Endothelial cell of hepatic sinusoid (primary cell): ENCODE data around the gene NOL12.
"Not testable (repeated sequence)": the region's sequence is repeated elsewhere in the genome, so short reads cannot be mapped to it uniquely, and the experiment has no call there.

Experiments
- in situ Hi-C: cut with HindIII; loops from 2 replicates; pipeline ENCODE4 v1.10.0; 2017; ENCODE audit warnings: low sequenced_read_pairs

NOL12 gene

DNA sequence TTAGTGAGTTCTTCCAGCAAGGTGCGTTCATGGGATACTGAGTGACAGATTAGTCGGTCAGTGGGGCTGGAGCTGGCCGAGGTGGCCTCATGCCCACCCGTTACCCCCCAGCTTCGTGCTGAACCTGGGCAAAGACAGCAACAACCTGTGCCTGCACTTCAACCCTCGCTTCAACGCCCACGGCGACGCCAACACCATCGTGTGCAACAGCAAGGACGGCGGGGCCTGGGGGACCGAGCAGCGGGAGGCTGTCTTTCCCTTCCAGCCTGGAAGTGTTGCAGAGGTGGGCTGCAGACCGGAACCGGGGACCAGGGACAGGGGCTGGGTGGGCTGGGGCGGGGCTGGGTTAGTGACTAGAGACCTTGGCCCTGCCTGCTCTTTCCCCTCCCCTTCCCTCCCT, 7.8 kb upstream of the NOL12 start:
- in situ Hi-C loops = no loop called here

DNA sequence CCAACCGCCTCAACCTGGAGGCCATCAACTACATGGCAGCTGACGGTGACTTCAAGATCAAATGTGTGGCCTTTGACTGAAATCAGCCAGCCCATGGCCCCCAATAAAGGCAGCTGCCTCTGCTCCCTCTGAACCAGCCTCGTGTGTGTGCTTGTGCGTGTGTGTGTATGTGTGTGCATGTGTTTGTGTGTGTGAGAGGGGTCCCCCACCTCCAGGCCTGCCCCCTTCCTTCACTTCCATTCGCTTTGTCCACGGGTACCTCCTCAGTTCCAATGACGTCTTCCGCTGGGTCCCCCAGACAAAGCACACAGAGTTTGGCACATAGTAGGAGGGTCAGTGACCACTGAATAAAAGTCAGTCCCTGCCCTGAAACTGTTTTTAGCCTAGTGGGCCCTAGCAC, 6.5 kb upstream of the NOL12 start:
- in situ Hi-C loops = no loop called here

DNA sequence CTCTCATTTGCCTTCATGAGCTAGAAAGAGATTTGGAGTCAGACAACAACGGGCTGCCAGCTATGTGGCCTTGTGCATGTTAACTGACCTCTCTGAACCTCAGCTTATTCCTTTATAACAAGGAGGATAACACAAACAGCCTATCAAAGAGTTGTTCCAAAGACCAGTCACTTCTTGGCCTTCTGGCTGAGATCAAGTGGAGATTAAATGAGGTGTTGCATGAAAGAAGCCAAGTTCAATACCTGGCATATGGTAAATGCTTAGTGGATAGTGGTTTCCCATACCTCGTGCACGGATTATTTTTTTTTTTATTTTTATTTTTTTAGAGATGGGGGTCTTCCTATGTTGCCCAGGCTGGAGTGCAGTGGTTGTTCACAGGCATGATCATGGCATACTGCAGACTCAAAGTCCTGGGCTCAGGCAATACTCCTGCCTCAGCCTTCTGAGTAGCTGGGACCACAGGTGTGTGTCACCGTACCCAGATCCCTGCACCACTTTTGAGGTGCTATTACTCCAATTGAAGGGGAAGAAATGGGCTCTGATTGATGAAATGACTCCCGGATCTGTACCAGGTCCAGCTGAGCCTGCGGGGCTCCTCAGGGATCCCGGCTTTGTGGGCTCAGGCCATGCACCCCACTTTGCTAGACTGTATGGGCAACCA, 5.8 kb upstream of the NOL12 start:
- in situ Hi-C loops = no loop called here

DNA sequence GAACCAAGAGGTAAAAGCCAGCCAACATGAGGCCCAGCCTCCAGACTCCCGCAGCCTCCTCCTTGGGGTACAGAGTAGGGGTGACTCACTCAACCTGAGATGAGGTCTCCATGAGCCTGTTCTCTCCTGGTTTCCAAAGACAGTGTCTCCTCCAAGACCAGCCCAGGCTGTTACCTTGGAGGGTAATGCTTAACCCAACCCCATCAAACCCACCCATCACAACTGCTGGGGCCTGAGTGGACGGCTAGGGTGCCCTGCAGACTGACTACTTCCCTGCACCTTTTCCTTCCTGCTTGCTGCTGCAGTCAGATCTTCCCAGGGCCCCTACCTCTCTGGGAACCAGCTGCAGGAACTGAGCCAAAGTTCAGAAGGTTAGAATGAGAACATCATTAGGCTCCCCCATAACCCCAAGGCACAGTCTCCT, 5.1 kb upstream of the NOL12 start:
- in situ Hi-C loops = no loop called here

DNA sequence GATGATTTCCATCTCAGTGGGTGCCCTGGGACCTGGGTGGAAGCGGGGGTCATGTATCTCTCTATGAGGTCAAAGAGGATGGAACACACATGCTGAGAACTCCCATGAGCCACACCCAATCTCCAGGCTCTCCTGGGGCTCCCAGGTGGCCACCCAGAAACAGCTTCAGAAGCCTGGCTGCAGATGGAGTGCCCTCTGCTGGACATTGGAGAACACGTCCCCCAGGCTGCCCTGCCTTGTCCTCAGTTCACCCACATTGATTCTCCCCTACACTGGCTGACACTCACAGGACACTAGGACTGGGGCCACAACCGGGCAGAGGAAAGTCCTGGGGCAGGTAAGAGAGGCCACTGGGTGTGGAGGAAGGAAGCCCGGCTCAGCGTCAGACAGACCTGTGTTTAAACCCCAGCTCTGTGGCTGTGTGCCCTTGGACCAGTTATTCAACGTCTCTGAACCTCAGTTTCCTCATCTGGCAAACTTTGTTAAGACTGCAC, 4.5 kb upstream of the NOL12 start:
- in situ Hi-C loops = no loop called here

DNA sequence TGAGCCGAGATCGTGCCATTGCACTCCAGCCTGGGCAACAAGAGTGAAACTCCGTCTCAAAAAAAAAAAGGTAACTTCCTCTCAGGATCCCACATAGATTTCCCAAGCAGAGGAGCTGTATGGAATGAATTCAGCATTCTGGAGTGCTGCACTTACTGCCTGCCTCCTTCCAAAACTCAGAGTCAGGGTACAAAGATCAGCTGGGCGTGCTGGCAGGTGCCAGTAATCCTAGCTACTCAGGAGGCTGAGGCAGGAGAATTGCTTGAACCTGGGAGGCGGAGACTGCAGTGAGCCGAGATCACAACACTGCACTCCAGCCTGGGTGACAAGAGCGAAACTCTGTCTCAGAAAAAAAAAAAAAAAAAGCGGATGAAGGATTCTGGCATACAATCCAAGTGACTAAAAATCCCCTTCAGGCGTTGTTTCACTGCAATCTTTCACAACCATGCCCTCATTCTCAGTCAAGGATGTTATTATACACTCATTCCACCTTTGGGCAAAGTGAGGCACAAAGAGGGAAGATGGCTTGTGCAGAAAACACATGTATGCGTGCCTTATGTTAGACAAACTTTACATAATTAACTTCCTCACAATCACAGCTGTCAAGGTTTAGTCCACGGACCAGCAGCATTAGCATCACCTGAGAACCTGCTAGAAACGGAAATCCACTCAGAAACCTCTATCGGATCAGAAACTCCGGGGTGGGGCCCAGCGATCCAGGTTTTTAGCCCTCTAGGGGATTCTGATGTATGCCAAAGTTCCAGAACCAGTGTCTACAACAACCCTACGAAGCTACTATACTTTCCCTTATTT, 1.1 kb upstream of the NOL12 start:
- in situ Hi-C loops = no loop called here

DNA sequence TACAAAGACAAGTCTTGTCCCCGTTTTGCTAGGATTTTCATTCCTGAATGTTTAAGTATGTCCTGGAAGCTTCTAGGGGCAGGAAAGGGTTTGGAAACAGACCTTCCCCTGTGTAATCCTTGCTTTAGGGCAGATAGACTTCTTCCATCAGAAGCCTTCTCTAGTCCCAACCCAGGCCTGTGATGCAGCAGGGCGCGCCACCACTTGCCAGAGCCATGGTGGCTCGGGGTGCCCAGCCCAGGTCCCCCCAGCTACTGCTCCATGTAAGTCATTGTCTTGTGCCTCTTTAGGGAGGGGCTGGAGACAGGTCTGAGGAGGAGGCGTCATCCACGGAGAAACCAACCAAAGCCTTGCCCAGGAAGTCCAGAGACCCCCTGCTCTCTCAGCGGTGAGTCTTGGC, 4.3 kb downstream of the NOL12 start:
- in situ Hi-C loops = no loop called here

DNA sequence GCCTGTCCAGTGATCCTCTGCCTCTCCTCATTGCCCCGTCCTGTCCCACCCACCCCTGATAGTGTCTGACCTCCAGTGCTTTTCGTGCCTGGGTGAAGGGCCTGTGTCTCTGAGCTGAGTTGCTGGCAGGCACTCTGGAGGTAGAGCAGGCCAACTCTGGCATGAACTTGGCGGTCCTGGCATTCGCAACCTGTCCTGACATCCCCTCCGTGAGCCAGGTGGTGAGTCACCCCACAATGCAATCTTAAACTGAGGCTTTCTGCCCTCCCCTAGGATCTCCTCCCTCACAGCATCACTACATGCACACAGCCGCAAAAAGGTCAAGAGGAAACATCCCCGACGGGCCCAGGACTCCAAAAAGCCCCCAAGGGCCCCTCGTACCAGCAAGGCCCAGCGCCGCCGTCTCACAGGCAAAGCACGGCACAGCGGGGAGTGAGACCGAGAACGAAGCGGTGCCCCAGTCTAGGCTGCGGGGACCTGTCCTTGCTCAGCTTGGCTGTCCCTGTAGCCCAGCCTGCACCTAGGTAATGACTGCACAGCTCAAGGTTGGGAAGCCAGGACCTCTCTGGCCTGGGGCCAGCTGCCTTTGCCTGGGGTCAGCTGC, 4.9 kb downstream of the NOL12 start:
- in situ Hi-C loops = no loop called here

DNA sequence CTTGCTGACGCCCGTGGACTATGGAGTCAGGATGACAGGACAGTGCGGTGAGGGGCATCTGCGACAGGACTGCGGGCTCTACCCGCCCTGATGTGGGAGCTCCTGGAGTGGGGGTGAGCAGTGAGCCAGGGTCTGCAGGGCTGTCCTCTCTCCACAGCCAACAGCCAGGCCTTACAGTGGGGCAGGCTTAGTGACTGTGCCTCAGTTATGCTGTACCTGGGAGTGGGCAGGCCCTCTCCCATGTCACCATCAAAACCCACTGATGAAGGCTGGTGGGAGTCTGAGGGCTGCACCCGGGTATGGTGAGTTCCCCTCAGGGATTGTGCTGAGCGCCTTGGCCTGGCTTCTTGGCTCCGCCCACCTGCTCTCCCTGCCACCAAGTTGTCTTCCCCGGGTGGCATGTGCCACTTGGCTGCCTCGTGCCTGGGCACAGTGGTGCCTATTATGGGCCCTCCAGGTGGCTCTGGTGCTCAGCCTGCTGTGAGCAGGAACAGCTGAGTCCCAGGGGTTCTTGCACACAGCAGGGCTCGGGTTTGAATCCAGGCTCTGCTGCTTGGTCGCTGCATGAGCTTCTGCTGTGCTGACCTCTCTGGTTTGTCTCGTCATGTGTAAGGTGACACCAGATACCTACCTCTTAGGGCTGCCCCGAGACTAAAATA, 6.6 kb downstream of the NOL12 start:
- in situ Hi-C loops = no loop called here

DNA sequence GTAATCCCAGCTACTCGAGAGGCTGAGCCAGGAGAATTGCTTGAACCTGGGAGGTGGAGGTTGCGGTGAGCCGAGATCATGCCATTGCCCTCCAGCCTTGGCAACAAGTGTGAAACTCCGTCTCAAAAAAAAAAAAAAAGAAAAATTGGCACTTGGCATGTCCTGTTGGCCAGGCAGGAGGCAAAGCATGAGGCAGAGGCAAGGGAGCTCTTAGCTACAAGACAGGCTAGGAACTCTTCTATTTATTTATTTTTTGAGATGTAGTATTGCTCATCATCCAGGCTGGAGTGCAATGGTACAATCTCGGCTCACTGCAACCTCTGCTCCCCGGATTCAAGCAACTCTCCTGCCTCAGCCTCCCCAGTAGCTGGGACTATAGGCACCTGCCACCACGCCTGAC, 8.0 kb downstream of the NOL12 start:
- in situ Hi-C loops = not testable (repeated sequence)

DNA sequence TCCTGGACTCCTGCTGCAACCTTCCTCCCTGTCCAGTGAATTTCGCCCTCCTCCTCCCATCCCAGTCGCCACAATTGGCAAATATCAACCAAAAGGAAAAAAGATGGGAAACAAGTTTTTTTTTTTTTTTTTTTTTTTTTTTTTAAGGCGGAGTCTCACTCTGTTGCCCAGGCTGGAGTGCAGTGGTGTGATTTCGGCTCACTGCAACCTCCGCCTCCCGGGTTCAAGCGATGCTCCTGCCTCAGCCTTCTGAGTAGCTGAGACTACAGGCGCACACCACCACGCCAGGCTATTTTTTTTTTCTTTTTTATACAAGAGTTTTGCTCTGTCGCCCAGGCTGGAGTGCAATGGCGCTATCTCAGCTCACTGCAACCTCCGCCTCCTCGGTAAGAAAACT, 10.1 kb downstream of the NOL12 start:
- in situ Hi-C loops = loop anchor here (5.0 kb wide), 1 partner anchor 36 kb away; no protein-coding TSS in a partner anchor

DNA sequence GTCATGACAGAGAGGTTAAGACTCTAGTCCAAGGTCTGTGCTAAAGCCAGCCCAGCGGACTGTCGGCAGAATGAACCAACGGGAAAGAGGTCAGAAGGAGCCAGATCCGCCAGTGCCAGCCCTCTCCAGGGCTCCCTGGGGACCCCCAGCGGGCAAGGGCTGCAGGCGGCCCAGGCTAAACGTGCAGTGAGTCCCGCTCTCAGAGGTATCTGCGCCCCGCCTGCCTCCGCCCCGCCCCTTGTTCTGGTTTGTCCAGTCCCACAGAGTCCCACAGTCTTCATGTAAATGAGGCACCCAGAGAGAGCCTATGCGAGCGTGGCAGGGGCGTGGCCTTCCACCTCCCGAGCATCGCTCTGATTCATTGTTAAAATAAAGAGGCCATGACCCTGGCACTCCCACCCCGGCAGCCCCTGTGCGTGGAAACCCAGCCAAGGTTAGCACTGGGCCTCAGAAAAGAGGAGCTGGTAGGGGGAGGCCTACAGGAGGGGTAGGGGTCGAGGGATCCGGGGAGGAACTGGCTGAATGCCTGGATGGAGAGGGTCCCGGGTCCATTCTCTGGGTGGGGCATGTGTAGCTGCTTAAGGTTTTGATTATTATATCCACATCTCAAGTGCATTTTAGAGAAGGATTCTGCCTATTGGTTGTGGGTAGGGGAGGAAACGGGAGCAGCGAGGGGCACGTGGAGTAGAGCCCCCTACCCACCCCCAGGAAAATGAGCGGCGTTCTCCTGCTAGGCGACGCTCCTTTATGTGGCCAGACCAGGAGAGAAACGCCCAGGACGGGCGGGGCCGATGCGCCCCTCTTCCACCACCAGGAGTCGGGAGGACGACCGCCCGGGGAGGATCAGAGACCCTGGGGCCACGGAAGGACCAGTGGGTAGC, 10.8 kb downstream of the NOL12 start, which contains the start of gene TRIOBP:
Gene TRIOBP (plus strand): TSS at position 392 of the 881 bp plus-strand sequence. CDS start 4,318 bp downstream, outside the sequence.
- in situ Hi-C loops = loop anchor here (5.0 kb wide), 1 partner anchor 35 kb away; no protein-coding TSS in a partner anchor

DNA sequence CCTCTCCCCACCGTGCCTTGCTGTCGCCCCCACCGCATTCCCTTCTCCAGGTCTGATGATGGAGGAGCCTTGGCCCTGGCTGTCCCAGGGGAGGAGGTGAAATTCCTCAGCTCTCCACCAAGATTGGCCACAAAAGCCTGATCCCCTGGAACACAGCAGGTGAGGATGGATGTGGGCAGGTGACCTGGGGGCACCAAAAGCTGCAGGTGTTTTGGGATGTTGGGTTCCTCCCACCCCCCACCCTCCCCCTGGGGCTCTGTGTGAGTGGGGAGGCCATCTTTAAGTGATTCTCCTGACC, 11.3 kb downstream of the NOL12 start:
- in situ Hi-C loops = loop anchor here (5.0 kb wide), 1 partner anchor 35 kb away; no protein-coding TSS in a partner anchor

DNA sequence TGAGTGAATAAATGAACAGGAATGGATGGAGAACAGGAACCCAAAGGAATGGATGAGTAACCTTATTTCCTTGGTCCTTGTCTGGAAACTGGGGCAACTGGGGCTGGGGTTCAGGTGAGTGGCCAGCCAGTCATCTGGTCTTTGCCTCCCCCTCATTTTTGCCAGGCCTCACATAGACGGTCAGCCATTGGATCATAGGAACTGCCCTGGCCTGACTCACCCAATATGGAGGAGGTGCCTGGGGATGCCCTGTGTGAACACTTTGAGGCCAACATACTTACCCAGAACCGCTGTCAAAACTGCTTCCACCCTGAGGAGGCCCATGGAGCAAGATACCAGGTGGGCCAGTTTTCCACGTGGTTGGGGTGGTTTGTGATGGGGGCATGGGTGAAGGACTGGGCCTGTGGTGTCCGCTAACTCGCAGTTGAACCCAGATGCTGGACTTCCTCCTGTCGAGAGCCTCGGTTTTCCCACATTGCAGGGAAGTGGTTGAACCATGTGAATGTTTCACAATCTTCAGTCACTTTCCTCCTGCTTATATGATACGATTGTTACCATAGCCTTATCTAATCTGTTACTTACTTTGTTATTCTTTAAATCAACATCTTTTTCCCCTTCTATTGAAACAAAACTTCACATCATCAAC, 15.1 kb downstream of the NOL12 start:
- in situ Hi-C loops = no loop called here

DNA sequence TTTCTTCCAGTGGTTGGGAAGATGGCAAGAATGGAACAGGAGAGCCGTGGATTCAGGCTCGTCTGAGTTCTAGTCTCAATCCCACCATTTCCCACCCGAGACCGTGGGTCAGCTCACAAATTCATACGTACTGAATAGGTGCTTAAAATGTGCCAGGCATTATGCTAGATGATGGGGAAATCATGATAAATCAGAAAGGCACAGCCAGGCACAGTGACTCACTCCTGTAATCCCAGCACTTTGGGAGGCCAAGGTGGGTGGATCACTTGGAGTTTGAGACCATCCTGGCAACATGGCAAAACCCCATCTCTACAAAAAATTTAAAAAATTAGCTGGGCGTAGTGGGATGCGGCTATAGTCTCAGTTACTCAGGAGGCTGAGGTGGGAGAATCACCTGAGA, 17.8 kb downstream of the NOL12 start:
- in situ Hi-C loops = no loop called here

DNA sequence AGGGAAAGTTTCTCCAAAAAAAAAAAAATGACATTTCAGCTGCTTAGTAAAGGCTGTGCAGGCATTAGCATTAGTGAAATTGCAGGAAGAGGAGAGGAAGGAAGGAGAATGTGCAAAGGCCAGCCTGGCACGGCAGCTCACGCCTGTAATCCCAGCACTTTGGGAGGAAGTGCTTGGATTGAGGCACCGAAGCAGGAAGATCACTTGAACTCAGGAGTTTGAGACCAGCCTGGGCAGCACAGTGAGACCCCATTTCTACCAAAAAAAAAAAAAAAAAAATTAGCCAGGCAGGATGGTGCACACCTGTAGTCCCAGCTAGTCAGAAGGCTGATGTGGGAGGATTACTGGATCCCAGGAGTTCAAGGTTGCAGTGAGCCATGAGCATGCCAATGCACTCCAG, 18.5 kb downstream of the NOL12 start:
- in situ Hi-C loops = no loop called here

DNA sequence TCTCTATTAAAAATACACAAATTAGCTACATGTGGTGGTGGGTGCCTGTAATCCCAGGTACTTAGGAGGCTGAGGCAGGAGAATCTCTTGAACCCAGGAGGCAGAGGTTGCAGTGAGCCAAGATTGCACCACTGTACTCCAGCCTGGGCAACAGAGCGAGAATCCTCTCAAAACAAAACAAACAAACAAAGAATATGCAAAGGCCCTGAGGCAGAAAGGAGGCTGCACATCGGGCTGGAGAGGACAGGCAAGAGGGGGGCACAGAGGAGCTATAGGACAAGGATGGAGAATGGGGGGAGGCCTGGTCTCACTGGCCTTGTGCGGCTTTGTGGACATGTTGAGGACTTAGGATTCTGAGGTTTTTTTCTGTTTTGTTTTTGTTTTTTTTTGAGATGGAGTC, 19.1 kb downstream of the NOL12 start:
- in situ Hi-C loops = no loop called here

DNA sequence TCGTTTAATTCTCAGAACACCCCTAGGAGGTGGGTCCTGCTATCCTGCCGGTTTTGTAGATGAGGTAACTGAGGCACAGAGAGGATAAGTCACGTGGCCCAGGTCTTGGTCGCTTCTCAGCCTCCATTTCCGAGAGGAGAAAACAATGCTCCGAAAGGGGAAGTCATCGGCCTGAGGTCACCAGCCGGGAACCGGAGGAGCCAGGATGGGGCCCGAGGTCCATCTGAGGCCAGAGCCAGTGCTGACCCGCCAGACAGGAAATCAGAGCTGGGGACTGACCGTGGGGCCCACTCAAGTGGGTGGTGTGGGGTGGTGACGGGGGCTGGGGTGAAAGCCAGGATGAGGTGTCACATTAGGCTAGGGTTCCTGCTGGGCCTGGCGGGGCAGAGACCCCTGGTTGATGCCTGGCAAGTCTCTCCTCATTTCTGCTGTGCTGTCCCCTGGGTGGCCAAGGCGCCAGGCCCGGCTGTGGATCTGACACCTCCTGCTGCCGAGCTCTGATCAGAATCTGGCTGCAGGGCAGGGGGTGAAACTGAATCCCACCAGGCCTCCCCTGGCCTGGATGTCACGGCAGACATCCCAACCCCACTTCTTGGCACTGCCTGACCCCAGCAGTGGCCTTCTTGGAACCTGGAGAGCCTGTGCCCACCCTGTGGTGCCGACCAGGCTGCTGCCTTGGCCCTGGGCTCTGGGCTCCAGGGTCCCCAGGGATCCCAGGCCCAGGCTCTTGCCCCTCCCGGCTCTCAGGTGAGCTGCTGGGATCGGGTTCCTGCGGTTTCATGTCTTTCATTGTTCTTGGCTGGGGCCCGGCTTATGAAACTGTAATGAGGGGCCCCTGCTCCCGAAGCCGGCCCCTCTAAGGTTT, 22.7 kb downstream of the NOL12 start:
- in situ Hi-C loops = no loop called here

DNA sequence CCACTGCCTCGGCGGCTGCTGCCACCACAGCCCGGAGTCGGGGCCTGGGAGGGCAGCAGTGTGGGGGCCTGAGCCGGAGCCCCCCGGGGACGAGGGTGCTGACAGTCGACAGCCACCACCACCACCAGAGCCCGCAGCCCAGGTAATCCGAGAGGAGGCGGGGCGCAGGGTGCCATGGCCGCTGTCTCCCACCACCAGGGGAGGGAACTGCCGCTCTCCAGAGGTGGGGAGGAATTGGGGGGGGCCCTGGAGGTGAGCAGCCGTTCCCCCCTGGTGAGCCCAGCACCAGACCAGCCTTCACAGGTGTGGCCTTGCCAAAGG, 23.3 kb downstream of the NOL12 start:
- in situ Hi-C loops = no loop called here
